GM23338 (cell line): Measurements from ENCODE around the gene FANCG.
A peak's percentile ranks its signal among the peaks of the same experiment; 100 is the strongest.

Experiments used
- CTCF ChIP-seq, 2 experiments: fragments of 200-600 bp in 1 of 2; sonication (generic) in 1 of 2; conservative IDR thresholded peaks; 2 replicates each; pipeline versions ENCODE4 v1.5.1 to v1.6.1; 2016 to 2017; ENCODE audit warnings: antibody characterized with exemption in 2 of 2, low read depth in 2 of 2, mild to moderate bottlenecking in 2 of 2, moderate library complexity in 1 of 2
- EZH2 ChIP-seq: fragments of 200-600 bp; sonication (generic); IDR thresholded peaks from one replicate; pipeline ENCODE4 v1.8.0; 2017; ENCODE audit warnings: antibody characterized with exemption, mild to moderate bottlenecking, low read depth; ENCODE audit not compliant: unreplicated experiment
- POLR2AphosphoS5 ChIP-seq: IDR thresholded peaks from 2 replicates; pipeline ENCODE4 v1.6.1; 2016; ENCODE audit warnings: antibody characterized with exemption, low read depth

DNA sequence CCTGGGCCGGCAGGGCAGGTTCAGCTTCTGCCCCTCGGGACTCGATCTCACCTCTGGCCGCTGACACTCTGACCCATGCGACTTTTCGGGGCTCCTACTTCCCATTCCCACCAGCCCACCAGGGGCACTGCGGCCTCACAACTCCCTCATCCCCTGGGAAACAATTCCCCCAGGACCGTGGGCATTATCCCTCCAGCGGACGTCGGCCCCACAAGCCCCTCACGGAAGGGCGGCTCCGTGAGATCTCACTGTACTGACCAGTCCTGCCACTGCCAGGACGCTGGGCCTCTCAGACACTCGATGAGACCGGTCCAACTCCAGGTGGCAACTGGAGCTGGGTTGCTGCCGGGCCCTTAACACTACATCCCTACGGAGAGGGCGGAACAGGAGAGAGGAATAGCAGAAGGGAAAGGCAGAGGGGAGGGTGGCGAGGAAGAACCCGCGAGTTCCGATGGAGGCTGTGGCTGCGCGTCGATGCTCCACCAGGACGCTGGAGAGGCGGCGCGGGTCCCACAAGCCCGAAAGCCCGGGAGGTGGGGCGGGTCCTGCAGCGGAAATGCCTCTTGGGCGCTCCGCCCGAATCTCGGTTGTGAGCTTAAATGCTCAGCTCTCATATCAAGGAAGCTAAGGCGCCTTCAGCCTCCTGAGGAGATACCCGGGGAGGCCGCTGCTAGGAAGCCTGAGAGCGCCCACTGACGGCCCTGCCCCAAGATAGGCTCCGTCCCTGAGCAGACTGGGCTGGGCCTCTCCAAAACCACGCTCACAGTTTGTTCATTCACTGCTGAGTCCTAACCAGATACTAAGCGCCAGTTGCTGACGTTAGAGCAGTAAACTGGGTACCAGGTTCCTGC lies 43.7 kb downstream of the FANCG start:
- TF ChIP-seq EZH2: no peak
- peak; percentile 42 to 44 for TF ChIP-seq CTCF (conservative IDR thresholded peaks at IDR 0.05; ENCODE audit: low read depth in 2 of 2)
- TF ChIP-seq POLR2AphosphoS5: 0 out of 2 replicates have a peak, but pooled peaks have one; percentile 15
